Activated CD4-positive, alpha-beta T cell treated with anti-CD3 and anti-CD28 coated beads, Interleukin-2, amount 50 U/mL, for 24 hours (primary cell): ENCODE data around the gene LAMB1.
"Not testable (repeated sequence)": the region's sequence is repeated elsewhere in the genome, so short reads cannot be mapped to it uniquely, and the experiment has no call there.

Source experiments
- DNase-seq, 2 donors: peaks; one replicate each; pipeline ENCODE4 v3.0.0-alpha.2; 2020; ENCODE audit warnings: low read depth in 1 of 2, low spot score in 1 of 2

The LAMB1 gene

DNA sequence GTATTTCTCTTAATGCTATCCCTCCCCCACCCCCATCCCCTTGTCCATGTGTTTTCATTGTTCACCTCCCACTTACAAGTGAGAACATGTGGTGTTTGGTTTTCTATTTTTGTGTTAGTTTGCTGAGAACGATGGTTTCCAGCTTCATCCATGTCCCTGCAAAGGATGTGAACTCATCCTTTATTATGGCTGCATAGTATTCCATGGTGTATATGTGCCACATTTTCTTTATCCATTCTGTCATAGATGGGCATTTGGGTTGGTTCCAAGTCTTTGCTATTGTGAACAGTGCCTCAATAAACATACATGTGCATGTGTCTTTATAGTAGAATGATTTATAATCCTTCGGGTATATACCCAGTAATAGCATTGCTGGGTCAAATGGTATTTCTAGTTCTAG lies 81.1 kb downstream of the LAMB1 start:
- not testable (repeated sequence) for DNase-seq

DNA sequence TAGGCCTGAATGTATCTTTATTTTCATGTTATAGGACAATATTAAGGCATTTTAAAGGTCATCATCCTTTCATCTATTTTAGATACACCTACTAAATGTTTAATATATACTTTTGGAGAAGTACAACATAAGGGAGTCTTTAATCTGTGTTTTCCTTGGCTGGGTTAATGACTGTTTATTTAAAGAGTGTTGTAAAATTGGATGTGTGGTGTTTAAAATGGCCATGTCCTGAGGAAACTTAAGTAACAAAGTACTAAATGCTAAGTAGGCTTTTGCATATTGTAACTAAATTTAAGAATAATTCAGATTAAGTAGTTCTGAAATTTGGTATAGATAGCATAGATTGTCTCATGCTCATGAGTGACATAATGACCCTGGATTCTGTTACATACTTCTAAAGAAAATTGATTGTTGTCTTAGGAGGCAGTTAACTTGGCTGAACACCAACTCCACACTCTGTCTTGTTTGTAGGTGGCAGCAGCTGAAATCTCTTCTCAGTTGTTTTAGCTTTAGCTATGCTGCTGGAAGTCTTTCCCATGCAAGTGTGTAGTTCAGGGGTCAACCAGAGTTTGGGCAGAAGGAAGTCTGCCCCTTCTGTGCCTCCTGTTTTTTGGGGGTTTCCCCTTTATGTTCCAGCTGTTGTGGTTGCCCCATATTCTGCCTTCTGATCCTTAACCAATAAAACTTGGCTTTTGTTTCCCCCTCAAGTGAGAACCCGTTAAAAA lies 82.8 kb downstream of the LAMB1 start:
- no peak for DNase-seq

DNA sequence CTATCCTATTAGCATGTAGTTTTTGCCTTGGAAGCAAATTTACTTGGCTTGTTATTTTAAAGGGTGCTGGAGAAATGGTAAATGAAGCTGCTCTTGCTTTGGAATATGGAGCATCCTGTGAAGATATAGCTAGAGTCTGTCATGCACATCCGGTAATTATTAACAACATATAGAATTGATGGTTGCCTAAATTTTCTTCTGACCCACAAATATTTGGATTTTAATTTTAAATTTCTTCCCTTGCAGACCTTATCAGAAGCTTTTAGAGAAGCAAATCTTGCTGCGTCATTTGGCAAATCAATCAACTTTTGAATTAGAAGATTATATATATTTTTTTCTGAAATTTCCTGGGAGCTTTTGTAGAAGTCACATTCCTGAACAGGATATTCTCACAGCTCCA lies 84.0 kb downstream of the LAMB1 start:
- DNase-seq: no peak

DNA sequence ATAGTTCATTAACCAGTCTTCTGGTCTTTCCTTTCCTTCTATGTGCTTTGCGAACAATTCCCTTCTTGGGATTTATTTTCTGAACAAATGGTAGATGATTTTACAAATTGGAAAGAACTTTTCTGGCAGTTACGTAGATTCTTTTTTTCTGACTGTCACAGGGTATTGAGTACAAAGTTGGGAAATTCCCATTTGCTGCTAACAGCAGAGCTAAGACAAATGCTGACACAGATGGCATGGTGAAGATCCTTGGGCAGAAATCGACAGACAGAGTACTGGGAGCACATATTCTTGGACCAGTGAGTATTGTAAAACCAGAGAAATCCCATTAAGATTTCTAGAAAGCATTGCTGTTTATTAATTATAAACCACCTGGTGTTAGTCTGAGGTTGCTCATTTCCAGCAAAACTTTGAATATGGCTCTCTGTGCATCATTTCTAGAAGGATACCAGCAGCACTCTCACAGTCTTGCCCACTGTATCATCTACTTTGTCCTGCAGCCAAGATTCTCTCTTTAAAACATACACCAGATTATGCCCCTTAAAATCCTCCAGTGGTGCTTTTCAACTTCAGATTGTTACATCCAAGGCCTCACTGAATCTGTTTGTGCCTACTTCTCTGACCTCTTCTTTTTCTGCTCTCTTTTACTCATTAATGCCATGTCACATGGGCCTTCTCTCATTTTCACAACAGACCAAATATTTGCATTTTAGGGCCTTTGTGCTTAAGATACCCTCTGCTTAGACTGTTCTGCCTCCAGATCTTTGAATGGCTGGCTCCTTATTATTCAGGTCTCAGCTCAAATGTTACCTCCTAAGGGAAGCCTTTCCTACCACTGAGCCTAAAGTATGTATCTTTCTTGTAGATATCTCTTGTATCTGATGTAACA lies 85.0 kb downstream of the LAMB1 start:
- DNase-seq: no peak

DNA sequence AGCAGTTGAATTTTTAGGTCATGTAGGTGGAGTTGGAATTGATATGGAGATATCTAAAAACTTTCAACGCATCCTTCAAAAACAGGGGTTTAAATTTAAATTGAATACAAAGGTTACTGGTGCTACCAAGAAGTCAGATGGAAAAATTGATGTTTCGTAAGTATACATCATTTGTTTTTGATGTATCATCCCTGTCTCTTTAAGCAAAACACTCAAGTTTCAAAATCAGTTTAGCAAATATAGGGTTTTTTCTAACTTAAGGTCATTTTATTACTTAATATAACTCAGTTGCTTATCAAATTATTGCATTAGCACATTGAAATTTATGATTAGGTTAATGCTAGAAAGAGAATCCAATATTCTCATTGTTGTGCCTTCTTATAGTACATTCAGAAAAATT lies 87.4 kb downstream of the LAMB1 start:
- no peak for DNase-seq

DNA sequence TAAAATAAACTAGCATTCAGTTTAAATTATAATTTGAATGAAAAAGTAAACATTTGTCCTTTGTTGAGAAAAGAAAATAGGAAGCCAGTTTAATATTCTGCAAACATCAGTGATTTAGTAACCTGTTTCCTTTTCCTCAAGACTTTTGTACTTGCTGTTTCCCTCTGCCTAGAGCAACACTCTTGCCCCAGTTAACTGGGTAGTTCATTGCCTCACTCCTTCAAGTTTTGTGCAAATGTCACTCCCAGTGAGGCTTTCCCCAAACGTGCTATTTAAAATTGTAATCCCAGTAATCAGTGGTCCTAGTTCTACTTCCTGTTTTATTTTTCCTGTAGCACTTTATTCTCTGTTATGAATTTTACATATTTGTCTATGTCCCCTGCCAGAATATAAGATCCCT lies 88.1 kb downstream of the LAMB1 start:
- no peak for DNase-seq

DNA sequence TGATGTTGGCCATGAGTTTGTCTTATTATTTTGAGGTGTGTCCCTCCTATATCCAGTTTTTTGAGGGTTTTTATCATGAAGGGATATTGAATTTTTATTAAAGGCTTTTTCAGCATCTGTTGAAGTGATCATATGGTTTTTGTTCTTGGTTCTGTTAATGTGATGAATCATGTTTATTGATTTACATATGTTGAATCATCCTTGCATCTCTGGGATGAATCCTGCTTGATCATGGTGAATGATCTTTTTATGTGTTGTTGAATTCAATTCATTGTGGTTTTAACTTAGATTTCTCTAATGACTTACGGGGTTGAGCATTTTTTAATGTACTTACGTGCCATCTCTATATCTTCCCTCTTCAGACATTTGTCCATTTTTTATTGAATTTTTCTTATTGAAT lies 89.1 kb downstream of the LAMB1 start:
- DNase-seq: no peak

DNA sequence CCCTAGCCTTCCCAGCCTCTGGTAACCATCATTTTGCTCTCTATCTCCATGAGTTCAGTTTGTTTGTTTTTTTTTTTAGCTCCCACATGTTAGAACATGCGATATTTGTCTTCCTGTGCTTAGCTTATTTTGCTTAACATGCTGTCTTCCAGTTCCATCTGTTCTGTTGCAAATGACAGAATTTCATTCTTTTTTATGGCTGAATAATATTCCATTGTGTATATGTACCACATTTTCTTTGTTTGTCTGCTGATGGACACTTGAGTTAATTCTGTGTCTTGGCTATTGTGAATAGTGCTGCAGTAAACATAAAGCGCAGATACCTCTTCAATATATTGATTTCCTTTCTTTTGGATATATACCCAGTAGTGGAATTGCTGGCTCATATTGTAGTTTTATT lies 91.0 kb downstream of the LAMB1 start:
- DNase-seq: no peak

DNA sequence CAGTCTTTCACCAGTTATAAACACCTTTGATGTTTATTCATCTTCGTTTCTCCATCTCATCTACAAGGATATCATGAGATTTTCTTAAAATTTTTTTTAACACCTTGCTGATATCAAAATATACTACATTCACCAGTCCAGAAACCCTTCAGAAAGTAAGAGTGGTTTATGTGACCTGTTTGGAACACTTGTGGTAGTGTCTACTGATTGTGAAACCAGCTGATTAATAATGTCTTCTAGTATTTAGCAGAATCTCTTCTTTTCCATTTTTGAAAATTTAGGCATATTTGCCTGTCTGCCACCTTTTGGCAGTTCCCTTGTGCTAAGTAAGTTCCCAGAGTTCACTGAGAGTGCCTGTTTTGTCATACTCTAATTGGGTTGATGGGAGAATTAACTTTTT lies 93.5 kb downstream of the LAMB1 start:
- no peak for DNase-seq

DNA sequence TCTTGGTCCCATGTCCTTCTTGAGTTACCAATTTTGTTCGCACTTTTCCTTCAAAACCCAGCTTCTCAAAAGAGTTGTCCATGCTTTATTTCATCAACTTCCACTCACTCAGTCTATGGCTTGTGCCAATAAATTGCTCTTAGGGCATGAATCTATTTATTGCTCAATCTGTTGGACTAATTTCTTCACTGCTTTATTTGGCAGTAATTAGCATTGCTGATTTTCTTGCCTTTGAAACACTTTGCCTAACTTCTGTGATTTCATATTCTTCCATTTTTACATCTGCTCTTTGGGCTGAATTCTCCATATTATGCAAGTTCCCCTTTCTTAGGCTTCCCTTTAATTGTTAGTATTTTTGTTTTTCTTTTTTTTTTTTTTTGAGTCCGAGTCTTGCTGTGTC lies 95.2 kb downstream of the LAMB1 start:
- DNase-seq: no peak

DNA sequence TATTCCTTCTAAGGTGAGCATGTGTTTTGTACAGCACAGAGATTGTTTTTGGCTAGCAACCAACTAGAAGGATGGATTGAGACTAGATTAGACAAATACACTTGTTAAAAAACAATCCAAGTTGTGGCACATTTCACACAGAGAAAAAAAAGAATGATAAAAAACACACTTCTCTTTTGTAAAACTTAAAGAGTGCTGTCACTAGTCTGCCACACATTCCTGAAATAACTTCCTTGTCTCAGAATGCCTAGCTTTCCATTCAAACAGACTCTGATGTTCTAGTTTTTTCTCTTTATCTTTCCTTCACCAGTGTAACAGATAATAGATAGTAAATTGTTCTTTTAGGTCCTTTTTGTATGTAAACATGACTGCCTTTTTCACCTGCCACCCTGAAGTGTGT lies 100.6 kb downstream of the LAMB1 start:
- no peak for DNase-seq

DNA sequence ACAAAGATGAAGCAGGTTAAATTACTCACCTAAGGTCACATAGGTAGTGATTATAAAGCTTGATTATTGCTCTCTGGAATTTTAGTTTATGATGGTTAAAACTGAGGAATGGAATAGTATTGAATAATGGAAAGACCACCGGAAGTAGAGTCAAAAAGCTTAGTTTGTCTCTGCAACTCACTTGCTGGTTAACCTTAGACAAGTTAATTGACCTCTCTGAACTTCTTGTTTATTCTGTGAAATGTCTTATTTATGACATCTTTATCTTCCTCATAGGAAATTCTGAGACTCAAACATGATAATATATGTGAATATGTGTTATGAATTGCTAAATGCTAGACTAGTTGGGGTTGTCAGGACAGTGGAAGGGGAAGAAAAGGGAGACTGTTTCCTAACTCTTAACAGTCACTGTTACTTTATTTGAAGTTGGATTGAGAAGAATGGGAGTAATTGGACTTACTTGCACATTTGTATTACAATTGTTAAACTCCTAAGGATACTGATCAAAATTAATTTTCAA lies 102.4 kb downstream of the LAMB1 start:
- no peak for DNase-seq

DNA sequence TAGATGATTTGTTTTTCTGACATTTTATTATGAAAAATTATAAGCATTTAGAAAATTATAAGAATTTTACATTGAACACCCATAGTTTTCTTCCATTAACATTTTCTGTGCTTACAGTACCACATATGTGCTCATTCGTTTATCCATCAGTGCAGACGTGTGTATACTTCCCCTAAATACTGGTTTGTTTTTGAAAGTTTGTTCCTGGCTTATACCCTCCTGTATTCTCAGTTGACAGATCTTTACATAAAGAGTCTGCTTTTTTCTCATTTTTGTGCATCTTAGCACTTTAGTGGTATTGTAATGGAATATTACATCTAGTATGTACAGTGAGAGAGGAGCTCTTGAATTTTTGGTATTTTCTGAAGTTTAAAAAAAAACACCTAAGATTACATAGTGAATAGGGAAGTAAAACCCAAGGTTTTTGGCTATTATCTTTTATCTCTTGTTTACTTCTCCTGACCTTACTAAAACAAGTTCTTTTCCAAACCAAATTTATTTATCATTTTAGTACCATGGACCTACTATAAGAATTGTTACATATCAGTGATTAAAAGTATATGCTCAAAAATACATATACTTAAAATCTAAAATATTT lies 103.9 kb downstream of the LAMB1 start:
- no peak for DNase-seq

DNA sequence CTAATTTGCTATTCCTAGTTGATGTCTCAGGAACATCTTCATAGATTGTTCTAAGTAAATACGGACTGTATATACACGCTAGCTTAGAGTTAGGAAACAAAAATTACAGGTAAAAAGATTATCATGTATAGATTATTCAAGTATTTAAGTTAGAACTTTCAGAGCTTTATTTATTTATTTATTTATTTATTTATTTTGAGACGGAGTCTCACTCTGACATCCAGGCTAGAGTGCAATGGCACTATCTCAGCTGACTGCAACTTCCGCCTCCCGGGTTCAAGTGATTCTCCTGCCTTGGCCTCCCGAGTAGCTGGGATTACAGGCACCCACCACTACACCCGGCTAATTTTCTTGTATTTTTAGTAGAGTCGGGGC lies 110.6 kb downstream of the LAMB1 start:
- not testable (repeated sequence) for DNase-seq

DNA sequence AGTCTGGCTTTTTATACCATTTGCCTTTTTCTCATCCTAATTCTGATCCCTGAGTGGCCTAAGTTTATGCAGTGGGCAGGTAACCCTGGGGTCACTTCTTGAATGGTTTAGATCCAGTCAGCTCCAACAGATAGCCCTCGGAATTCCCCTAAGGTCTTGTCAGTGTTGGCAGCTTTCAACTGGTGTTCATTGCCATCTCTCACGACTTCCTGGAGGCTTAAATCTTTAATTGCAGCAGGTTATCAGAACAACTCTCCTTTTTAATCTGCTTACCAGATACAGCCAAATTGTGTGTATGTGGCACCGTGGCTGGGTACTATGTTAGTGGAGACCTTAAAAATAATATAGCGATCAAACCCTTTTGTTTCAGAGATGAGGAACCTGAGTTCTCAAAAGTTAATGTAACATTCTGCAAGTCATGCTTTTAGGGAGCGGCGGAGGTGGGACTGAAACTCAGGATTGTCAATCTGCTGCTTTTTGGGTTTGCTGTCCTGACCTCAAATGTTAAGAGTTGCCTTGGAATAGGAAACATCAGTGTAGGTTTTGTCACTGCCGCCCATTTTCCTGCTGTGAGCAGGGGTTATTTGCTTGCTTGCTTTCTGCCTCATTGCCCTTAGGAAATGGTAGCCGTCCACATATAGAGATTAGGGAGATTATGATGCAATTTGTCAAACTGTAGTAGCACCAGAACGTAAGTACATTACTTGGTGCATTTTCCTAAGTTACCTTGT lies 111.2 kb downstream of the LAMB1 start:
- DNase-seq: peak in 1 of 2 donors; percentile 15

DNA sequence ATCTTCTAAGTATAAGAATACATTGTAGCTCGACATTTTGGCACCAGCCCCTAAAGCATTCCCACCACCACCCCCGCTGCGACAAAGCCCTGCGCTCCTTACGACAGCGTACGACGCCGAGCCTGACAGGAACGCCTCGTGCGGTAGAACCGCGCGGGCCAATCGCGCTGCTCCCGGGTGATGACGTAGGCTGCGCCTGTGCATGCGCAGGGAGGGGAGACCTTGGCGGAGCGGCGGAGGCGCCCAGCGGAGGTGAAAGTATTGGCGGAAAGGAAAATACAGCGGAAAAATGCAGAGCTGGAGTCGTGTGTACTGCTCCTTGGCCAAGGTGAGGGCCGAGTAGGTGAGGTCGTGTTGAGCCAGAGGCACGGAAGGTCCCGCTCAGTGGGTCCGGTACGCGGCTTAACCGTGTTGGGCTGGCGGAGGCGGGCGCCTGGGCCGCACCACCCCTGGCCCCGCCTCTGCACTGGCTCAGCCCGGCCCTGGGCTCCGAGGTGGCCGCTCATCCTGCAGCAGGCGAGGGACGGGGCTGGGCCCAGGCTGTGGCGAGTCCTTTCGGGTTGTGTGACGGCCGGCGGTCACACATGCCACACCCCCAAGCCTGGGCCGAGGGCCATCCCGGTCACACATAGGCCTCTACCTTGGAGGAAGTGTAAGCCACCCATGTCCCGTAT lies 111.9 kb downstream of the LAMB1 start, which contains the start of gene DLD:
DLD (plus strand) TSS at position 222 of the 674 bp plus-strand sequence; CDS start at position 290, 68 bp downstream.
- DNase-seq: peak; percentile 81 to 92

DNA sequence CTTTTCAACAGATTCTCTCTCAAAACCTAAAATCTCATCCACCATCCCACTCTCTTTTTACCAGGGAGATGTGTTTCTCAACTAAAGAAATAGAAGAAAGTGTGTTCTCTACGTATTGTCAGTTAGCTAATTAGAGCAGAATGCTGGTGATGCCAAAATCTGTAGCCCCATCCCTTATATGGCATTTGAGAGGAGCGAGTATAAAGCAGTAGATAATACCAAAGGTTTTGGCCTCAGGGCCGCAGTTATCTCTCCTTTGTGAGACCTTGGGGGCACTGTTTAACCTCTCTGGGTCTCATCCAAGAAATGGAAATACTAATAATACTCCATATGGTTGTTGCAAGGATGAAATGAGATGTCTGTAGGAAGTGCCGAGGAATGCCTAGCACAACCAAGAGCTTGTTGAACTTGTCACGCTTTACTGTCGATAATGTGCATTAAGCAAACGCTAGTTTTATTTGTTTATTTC lies 112.4 kb downstream of the LAMB1 start:
- DNase-seq: peak in 1 of 2 donors; percentile 4

DNA sequence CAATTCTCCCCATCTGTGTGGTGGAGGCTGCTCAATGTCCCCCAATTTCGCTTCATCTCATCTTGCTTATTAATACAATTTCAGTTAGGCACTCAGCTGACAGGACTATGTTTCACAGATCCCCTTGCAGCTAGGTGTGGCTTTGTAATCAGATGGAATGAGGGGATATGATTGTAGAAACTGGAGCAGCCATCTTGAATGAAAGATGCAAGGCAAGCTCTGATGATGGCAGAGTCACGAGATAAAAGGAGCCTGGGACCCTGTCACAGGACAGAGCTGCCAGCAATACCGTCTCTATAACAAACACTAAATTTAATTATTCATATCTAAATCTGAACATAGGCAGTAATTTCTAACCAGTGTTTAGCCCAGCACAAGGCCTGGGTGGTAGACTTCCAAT lies 113.0 kb downstream of the LAMB1 start:
- DNase-seq: no peak

DNA sequence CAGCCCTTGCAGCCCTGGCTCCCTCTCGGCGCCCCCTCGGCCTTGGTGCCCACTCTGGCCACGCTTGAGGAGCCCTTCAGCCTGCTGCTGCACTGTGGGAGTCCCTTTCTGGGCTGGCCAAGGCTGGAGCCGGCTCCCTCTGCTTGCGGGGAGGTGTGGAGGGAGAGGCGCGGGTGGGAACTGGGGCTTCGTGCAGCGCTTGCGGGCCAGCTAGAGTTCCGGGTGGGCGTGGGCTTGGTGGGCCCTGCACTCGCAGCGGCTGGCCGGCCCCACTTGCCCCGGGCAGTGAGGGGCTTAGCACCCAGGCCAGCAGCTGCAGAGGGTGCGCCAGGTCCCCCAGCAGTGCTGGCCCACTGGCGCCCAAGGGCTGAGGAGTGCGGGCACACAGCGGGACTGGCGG lies 115.1 kb downstream of the LAMB1 start:
- not testable (repeated sequence) for DNase-seq

DNA sequence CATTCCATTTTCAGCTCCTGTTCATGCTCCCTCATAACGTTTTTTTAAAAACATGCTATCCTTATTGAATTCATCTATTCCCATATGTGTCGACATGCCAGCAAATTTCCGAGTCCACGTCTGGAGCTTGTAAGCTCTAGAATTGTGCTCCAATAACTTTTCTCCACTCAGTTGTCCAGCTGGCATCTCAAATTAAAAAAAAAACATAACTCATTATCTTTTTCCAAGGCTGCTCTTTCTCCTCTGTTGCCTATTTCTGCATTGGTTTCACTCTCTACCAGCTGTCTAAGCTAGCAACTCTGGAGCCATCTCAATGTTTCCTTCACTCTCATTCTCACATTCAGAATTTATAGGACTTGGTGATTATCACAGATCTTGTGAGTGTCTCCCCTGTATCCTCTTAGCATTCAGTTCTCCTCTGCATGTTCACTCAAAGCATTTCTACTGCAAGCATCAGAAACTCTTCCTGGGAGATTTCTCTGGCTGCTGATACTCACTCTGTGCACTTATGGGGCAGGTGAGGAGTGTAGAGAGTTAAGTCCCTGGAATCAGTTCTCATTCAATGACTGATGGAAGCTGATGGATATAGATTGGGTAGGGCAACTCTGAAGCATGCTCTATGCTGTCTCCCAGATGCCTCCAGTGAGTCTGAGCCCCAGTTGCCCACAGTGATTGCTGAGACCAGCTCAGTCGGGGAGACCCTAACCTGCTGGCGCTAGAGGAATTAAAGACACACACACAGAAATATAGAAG lies 118.7 kb downstream of the LAMB1 start:
- no peak for DNase-seq
